Measurements from ENCODE around the gene CGN.
"Not testable (repeated sequence)": the region's sequence is repeated elsewhere in the genome, so short reads cannot be mapped to it uniquely, and the experiment has no call there.

The CGN gene

DNA sequence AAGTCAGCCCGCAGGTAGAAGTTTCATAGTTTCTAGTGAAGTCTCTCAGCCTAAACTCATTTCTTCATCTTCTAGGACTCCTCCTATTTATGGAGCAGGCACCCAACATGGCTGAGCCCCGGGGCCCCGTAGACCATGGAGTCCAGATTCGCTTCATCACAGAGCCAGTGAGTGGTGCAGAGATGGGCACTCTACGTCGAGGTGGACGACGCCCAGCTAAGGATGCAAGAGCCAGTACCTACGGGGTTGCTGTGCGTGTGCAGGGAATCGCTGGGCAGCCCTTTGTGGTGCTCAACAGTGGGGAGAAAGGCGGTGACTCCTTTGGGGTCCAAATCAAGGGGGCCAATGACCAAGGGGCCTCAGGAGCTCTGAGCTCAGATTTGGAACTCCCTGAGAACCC lies 7.2 kb downstream of the CGN start:
- DNase-seq (no peak), ATAC-seq (replicated peaks) (no peak)
- Mint-ChIP-seq H3K4me3 (no peak overlapping the region), H3K36me3 (ENCODE audit: insufficient read depth) (no peaks in the 10 kb centered on the region), H3K9me3 (no peaks in the 10 kb centered on the region), H3K27ac (no peak overlapping the region), H3K27me3 (no peaks in the 10 kb centered on the region), H3K4me1 (ENCODE audit: low read depth in 2 of 2) (peaks cover 3% of the 10 kb centered on the region in 2 donors)

DNA sequence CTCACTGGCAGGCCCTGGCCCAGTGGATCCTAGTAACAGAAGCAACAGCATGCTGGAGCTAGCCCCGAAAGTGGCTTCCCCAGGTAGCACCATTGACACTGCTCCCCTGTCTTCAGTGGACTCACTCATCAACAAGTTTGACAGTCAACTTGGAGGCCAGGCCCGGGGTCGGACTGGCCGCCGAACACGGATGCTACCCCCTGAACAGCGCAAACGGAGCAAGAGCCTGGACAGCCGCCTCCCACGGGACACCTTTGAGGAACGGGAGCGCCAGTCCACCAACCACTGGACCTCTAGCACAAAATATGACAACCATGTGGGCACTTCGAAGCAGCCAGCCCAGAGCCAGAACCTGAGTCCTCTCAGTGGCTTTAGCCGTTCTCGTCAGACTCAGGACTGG lies 7.7 kb downstream of the CGN start:
- ATAC-seq (replicated peaks): no peak
- Mint-ChIP-seq H3K4me3 (no peak overlapping the region), H3K27ac (no peak overlapping the region), H3K4me1 (ENCODE audit: low read depth in 2 of 2) (no peaks in the 10 kb centered on the region), H3K9me3 (no peaks in the 10 kb centered on the region), H3K27me3 (no peaks in the 10 kb centered on the region), H3K36me3 (ENCODE audit: insufficient read depth) (no peaks in the 10 kb centered on the region)
- DNase-seq: no peak

DNA sequence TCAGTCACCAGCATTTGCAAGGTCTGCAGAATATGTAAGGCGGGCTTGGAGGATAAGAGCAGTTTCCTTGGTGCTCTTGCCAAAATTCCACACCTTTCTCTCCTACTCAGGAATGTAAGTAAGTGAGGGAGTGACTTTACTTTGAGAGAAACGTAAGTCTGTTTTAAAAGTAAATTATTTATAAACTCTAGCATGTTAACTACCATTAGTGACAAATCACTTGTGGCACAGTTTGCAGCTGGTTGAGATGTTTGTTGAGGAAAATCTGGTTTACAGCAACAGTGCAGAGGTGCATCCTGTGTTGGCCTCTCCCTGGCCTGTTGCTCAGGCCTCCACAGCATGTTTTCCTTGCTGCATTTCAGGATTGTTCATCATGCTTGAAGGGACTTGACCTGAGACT lies 8.5 kb downstream of the CGN start:
- Mint-ChIP-seq H3K9me3 (no peaks in the 10 kb centered on the region), H3K4me1 (ENCODE audit: low read depth in 2 of 2) (no peaks in the 10 kb centered on the region), H3K36me3 (ENCODE audit: insufficient read depth) (no peaks in the 10 kb centered on the region), H3K27me3 (no peaks in the 10 kb centered on the region), H3K27ac (no peak overlapping the region), H3K4me3 (no peak overlapping the region)
- no peak for DNase-seq
- no peak for ATAC-seq (replicated peaks)

DNA sequence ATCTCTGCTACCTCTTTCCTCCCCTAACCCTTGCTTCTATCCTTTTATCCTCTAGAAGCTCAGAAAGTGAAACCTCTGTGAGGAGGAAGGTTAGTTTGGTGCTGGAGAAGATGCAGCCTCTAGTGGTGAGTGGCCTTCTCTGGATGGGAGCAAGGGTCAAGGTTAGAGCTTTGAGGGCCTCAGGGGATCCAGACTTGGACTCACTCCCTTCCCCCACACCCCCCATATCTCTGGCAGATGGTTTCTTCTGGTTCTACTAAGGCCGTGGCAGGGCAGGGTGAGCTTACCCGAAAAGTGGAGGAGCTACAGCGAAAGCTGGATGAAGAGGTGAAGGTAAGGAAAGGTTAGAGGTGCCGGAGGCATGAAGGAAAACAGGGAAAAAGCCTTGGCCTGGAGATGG lies 9.2 kb downstream of the CGN start:
- Mint-ChIP-seq H3K9me3 (no peaks in the 10 kb centered on the region), H3K4me3 (no peak overlapping the region), H3K27ac (peak overlapping the region in 1 of 2 donors; percentile 3), H3K27me3 (no peaks in the 10 kb centered on the region), H3K36me3 (ENCODE audit: insufficient read depth) (no peaks in the 10 kb centered on the region), H3K4me1 (ENCODE audit: low read depth in 2 of 2) (no peaks in the 10 kb centered on the region)
- ATAC-seq (replicated peaks) (no peak), DNase-seq (no peak)

DNA sequence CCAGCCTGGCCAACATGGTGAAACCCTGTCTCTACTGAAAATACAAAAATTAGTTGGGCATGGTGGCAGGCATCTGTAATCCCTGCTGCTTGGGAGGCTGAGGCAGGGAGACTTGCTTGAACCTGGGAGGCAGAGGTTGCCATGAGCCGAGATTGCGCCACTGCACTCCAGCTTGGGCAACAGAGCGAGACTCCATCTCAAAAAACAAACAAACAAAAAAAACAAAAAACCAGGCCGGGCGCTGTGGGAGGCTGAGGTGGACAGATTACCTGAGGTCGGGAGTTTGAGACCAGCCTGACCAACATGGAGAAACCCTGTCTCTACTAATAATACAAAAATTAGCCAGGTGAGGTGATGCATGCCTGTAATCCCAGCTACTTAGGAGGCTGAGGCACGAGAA lies 11.2 kb downstream of the CGN start:
- not testable (repeated sequence) for H3K36me3 Mint-ChIP-seq (ENCODE audit: insufficient read depth); H3K9me3 Mint-ChIP-seq

DNA sequence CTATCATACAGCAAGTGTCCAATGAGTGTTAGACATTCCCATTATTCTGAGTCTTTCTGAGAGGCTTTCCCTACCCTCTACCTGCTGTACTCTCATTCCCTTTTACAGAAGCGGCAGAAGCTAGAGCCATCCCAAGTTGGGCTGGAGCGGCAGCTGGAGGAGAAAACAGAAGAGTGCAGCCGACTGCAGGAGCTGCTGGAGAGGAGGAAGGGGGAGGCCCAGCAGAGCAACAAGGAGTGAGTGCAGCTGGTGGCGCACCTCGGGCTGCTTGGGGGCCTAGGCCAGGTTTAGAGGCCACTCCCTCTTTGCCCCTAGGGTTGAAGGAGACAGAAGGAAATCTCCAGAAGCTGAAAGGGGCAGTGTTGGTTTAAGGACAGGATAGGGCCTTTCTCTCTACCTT lies 12.1 kb downstream of the CGN start:
- ATAC-seq (replicated peaks) (no peak), DNase-seq (no peak)
- Mint-ChIP-seq H3K27ac (no peak overlapping the region), H3K4me1 (ENCODE audit: low read depth in 2 of 2) (no peaks in the 10 kb centered on the region), H3K27me3 (no peaks in the 10 kb centered on the region), H3K36me3 (ENCODE audit: insufficient read depth) (no peaks in the 10 kb centered on the region), H3K4me3 (no peak overlapping the region), H3K9me3 (no peaks in the 10 kb centered on the region)

More for the DNA sequence above, 11.2 kb downstream of the CGN start:
- H3K4me3 Mint-ChIP-seq; ATAC-seq (replicated peaks); H3K27ac Mint-ChIP-seq; DNase-seq; H3K4me1 Mint-ChIP-seq (ENCODE audit: low read depth in 2 of 2); H3K27me3 Mint-ChIP-seq: not testable (repeated sequence)

DNA sequence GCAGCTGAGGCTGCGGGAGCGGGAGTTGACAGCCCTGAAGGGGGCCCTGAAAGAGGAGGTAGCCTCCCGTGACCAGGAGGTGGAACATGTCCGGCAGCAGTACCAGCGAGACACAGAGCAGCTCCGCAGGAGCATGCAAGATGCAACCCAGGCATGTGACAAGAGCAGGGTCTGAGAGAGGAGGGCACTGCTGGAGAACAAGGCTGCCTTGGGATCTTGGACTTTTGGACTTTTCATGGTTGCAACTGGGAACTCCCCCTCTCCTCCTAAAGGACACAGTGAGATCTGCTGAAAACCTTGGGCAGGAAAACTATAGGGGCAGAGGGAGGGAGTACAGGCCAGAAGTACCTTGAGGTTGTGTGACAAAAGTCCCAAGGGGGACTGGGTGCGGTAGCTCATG lies 13.5 kb downstream of the CGN start:
- Mint-ChIP-seq H3K27ac (no peak overlapping the region), H3K9me3 (no peaks in the 10 kb centered on the region)

DNA sequence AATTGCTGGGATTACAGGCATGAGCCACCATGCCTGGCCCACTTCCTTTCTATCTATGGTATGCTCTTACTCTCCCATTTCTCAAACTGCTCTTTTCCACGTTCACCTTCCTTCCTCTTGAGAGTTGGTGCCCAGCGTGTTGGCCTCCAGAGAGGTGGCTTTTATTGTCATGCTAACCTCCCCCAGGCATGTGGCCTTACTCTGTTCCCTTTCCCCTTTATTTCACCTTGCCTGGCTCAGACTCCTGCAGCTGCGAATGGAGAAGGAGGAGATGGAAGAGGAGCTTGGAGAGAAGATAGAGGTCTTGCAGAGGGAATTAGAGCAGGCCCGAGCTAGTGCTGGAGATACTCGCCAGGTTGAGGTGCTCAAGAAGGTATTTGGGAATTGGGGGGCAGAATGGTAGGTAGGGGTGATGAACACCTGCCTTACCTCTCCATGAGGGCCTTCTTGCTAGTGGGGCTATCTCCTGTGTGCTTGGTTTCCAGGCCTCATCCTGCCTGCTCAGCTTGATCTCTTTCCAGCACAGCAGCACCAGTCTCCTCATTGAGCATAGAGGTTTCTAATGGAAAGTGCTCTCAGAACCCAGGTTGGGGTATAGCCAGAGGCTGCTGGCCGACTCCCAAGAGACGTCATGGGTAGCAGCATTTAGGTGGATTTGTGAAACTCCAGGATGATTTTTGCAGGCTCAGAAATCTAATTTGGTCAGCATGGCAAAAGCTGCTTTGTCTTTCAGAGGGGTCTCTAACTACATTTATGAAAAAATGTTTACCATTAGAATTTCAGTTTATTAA lies 15.7 kb downstream of the CGN start:
- H3K27ac Mint-ChIP-seq: no peak overlapping the region
- H3K27me3 Mint-ChIP-seq: peaks cover 0 to 17% of the 10 kb centered on the region in 2 donors
- DNase-seq: no peak
- no peaks in the 10 kb centered on the region for H3K9me3 Mint-ChIP-seq
- ATAC-seq (replicated peaks): no peak
- no peaks in the 10 kb centered on the region for H3K4me1 Mint-ChIP-seq (ENCODE audit: low read depth in 2 of 2)
- no peak overlapping the region for H3K4me3 Mint-ChIP-seq
- H3K36me3 Mint-ChIP-seq (ENCODE audit: insufficient read depth): no peaks in the 10 kb centered on the region

More for the DNA sequence above, 13.5 kb downstream of the CGN start:
- H3K4me3 Mint-ChIP-seq: no peak overlapping the region
- DNase-seq (no peak), ATAC-seq (replicated peaks) (no peak)
- H3K4me1 Mint-ChIP-seq (ENCODE audit: low read depth in 2 of 2): no peaks in the 10 kb centered on the region
- H3K27me3 Mint-ChIP-seq: peaks cover 0 to 7% of the 10 kb centered on the region in 2 donors
- no peaks in the 10 kb centered on the region for H3K36me3 Mint-ChIP-seq (ENCODE audit: insufficient read depth)

DNA sequence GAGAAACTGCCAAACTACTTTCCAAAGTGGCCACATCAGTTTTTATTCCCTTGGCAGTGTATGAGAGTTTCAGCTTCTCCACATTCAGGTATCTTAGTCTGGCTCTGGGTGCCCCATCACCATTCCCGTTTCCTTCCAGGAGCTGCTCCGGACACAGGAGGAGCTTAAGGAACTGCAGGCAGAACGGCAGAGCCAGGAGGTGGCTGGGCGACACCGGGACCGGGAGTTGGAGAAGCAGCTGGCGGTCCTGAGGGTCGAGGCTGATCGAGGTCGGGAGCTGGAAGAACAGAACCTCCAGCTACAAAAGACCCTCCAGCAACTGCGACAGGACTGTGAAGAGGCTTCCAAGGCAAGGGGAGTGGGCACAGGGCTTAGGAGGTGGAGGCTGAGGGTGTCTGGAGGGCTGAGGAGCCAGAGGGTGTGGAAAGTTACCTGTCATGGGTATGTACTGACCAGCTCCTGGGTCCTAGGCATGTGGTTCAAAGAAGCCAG lies 18.1 kb downstream of the CGN start:
- no peaks in the 10 kb centered on the region for H3K9me3 Mint-ChIP-seq
- no peaks in the 10 kb centered on the region for H3K36me3 Mint-ChIP-seq (ENCODE audit: insufficient read depth)
- ATAC-seq (replicated peaks) (no peak), DNase-seq (no peak)
- H3K4me1 Mint-ChIP-seq (ENCODE audit: low read depth in 2 of 2): no peaks in the 10 kb centered on the region
- H3K27me3 Mint-ChIP-seq: peaks cover 0 to 17% of the 10 kb centered on the region in 2 donors
- no peak overlapping the region for H3K4me3 Mint-ChIP-seq
- H3K27ac Mint-ChIP-seq: no peak overlapping the region

DNA sequence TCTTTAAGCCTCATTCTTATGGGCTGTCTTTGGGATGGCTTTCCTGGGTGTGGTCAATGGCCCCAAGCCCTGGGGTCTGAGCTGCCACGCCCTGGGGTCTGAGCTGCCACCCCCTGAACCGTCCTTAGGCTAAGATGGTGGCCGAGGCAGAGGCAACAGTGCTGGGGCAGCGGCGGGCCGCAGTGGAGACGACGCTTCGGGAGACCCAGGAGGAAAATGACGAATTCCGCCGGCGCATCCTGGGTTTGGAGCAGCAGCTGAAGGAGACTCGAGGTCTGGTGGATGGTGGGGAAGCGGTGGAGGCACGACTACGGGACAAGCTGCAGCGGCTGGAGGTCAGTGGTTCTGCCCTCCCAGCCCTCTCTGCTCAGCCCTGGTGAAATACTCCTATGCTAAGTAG lies 18.6 kb downstream of the CGN start:
- H3K27ac Mint-ChIP-seq: no peak overlapping the region
- DNase-seq: no peak
- no peak overlapping the region for H3K4me3 Mint-ChIP-seq
- H3K9me3 Mint-ChIP-seq: no peaks in the 10 kb centered on the region
- peaks cover 0 to 17% of the 10 kb centered on the region in 2 donors for H3K27me3 Mint-ChIP-seq
- no peaks in the 10 kb centered on the region for H3K36me3 Mint-ChIP-seq (ENCODE audit: insufficient read depth)
- no peak for ATAC-seq (replicated peaks)
- H3K4me1 Mint-ChIP-seq (ENCODE audit: low read depth in 2 of 2): no peaks in the 10 kb centered on the region

DNA sequence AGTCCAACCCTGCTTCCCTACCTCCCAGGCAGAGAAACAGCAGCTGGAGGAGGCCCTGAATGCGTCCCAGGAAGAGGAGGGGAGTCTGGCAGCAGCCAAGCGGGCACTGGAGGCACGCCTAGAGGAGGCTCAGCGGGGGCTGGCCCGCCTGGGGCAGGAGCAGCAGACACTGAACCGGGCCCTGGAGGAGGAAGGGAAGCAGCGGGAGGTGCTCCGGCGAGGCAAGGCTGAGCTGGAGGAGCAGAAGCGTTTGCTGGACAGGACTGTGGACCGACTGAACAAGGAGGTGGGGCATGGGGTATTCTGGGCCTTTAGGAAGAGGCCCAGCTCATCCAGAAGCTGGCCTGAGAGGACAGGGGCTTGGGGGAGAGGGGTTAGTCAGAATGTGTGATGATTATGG lies 19.3 kb downstream of the CGN start:
- peaks cover 0 to 17% of the 10 kb centered on the region in 2 donors for H3K27me3 Mint-ChIP-seq
- no peak overlapping the region for H3K4me3 Mint-ChIP-seq
- no peak for DNase-seq
- no peak for ATAC-seq (replicated peaks)
- no peaks in the 10 kb centered on the region for H3K4me1 Mint-ChIP-seq (ENCODE audit: low read depth in 2 of 2)
- H3K36me3 Mint-ChIP-seq (ENCODE audit: insufficient read depth): no peaks in the 10 kb centered on the region
- no peaks in the 10 kb centered on the region for H3K9me3 Mint-ChIP-seq
- H3K27ac Mint-ChIP-seq: no peak overlapping the region

DNA sequence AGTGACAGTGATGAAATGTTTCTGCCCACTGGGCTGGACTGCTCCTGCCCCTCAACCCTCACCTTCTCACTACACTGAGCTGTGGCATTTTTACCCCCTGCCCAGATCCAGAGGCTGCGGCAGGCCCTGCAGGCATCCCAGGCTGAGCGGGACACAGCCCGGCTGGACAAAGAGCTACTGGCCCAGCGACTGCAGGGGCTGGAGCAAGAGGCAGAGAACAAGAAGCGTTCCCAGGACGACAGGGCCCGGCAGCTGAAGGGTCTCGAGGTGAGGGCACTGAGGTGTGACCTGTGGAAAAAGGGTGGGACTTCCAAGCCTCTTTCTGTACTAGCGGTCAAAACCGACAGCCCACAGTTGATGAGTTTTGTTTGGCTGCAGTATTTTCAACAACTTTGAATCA lies 22.7 kb downstream of the CGN start:
- H3K4me1 Mint-ChIP-seq (ENCODE audit: low read depth in 2 of 2): no peaks in the 10 kb centered on the region
- no peaks in the 10 kb centered on the region for H3K9me3 Mint-ChIP-seq
- no peaks in the 10 kb centered on the region for H3K36me3 Mint-ChIP-seq (ENCODE audit: insufficient read depth)
- no peak for ATAC-seq (replicated peaks)
- no peak overlapping the region for H3K4me3 Mint-ChIP-seq
- DNase-seq: no peak
- H3K27me3 Mint-ChIP-seq: peaks cover 0 to 17% of the 10 kb centered on the region in 2 donors
- no peak overlapping the region for H3K27ac Mint-ChIP-seq

DNA sequence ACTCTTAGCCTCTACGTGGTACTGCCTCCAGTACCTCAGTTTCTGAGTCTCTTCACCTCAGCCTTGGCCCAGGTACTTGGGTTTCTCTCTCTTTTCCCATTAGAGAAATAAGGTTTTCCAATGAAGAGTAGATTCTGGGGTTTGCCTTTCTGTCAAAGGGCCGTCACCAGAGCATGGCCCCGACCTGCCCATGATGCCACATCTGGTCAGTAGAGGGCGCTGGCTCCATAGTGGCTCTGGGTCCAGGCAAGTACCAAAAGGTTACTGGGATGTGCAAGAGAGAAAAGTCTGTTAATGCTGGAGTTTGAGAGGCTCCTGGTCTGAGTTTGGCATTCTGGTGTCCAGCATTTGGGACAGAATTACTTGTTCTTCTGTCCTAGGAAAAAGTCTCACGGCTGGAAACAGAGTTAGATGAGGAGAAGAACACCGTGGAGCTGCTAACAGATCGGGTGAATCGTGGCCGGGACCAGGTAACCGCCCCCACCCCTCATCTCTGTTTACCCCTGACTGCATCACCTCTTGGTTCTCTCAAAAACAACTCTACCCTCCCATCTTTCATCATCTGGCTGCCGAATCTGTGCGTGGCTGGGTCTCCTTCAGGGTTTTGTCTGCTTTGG lies 23.6 kb downstream of the CGN start:
- DNase-seq (peak; percentile 74 to 77 (median 76)), ATAC-seq (replicated peaks) (peak; percentile 91)
- peaks cover 0 to 3% of the 10 kb centered on the region in 2 donors for H3K4me1 Mint-ChIP-seq (ENCODE audit: low read depth in 2 of 2)

More for the DNA sequence above, 23.6 kb downstream of the CGN start:
- Mint-ChIP-seq H3K4me3 (no peak overlapping the region), H3K9me3 (no peaks in the 10 kb centered on the region), H3K36me3 (ENCODE audit: insufficient read depth) (no peaks in the 10 kb centered on the region), H3K27ac (no peak overlapping the region), H3K27me3 (peaks cover 0 to 10% of the 10 kb centered on the region in 2 donors)

Data from effector memory CD8-positive, alpha-beta T cell (primary cell).